HUES6 (cell line): ENCODE data around the gene CFAP46.
"Not testable (repeated sequence)": the region's sequence is repeated elsewhere in the genome, so short reads cannot be mapped to it uniquely, and the experiment has no call there.

Experiments used
- H3K27ac ChIP-seq: 2 replicates; pipeline ENCODE4 v1.7.0; 2013; ENCODE audit warnings: low read depth, mild to moderate bottlenecking, low read length, inconsistent platforms
- H3K27me3 ChIP-seq: 2 replicates; pipeline ENCODE4 v1.6.1; 2013; ENCODE audit warnings: low read length; ENCODE audit not compliant: control insufficient read depth, insufficient read depth
- H3K36me3 ChIP-seq: 2 replicates; pipeline ENCODE4 v1.6.1; 2013; ENCODE audit warnings: low read length; ENCODE audit not compliant: control insufficient read depth, insufficient read depth
- H3K4me1 ChIP-seq: 2 replicates; pipeline ENCODE4 v1.6.1; 2013; ENCODE audit warnings: low read length; ENCODE audit not compliant: control insufficient read depth, insufficient read depth
- H3K4me3 ChIP-seq: 2 replicates; pipeline ENCODE4 v1.5.1; 2013; ENCODE audit warnings: low read depth, low read length
- H3K9ac ChIP-seq: one replicate; pipeline ENCODE4 v1.6.1; 2013; ENCODE audit warnings: mild to moderate bottlenecking, low read length
- H3K9me3 ChIP-seq: 2 replicates; pipeline ENCODE4 v1.6.1; 2013; ENCODE audit warnings: low read depth, low read length; ENCODE audit not compliant: control insufficient read depth, insufficient read depth

CFAP46 gene

GRCh38 chr10:132930701-132931100 lies 11.7 kb downstream of the CFAP46 start:
- not testable (repeated sequence) for H3K9ac ChIP-seq, H3K4me1 ChIP-seq, H3K27ac ChIP-seq

GRCh38 chr10:132929953-132930548 lies 12.3 kb downstream of the CFAP46 start:
- H3K27ac ChIP-seq, result no peak overlapping the region
- no peaks in the 10 kb centered on the region for H3K4me1 ChIP-seq
- H3K9ac ChIP-seq, result no peak overlapping the region
- H3K27me3 ChIP-seq, result no peaks in the 10 kb centered on the region
- no peaks in the 10 kb centered on the region for H3K36me3 ChIP-seq
- no peak overlapping the region for H3K4me3 ChIP-seq
- H3K9me3 ChIP-seq, result no peaks in the 10 kb centered on the region

More at GRCh38 chr10:132930701-132931100, 11.7 kb downstream of the CFAP46 start:
- H3K27me3 ChIP-seq, H3K4me3 ChIP-seq, H3K9me3 ChIP-seq, H3K36me3 ChIP-seq: not testable (repeated sequence)

- Histone ChIP-seq H3K27me3 (no peaks in the 10 kb centered on the region), H3K36me3 (no peaks in the 10 kb centered on the region), H3K4me3 (no peak overlapping the region), H3K27ac (no peak overlapping the region), H3K9ac (no peak overlapping the region), H3K4me1 (no peaks in the 10 kb centered on the region), H3K9me3 (no peaks in the 10 kb centered on the region)
Measured at GRCh38 chr10:132929480-132929879, 12.9 kb downstream of the CFAP46 start.

- Histone ChIP-seq H3K27ac (no peak overlapping the region), H3K4me3 (no peak overlapping the region), H3K27me3 (no peaks in the 10 kb centered on the region), H3K9ac (no peak overlapping the region), H3K4me1 (no peaks in the 10 kb centered on the region), H3K9me3 (no peaks in the 10 kb centered on the region), H3K36me3 (no peaks in the 10 kb centered on the region)
Measured at GRCh38 chr10:132928261-132928660, 14.1 kb downstream of the CFAP46 start.

GRCh38 chr10:132927824-132928223 lies 14.5 kb downstream of the CFAP46 start:
- no peaks in the 10 kb centered on the region for H3K4me1 ChIP-seq
- H3K9me3 ChIP-seq, result no peaks in the 10 kb centered on the region
- no peak overlapping the region for H3K4me3 ChIP-seq
- H3K27ac ChIP-seq, result no peak overlapping the region
- no peaks in the 10 kb centered on the region for H3K36me3 ChIP-seq
- H3K27me3 ChIP-seq, result no peaks in the 10 kb centered on the region
- H3K9ac ChIP-seq, result no peak overlapping the region

- Histone ChIP-seq H3K9ac (no peak overlapping the region), H3K9me3 (no peaks in the 10 kb centered on the region), H3K36me3 (no peaks in the 10 kb centered on the region), H3K27me3 (no peaks in the 10 kb centered on the region), H3K4me1 (no peaks in the 10 kb centered on the region), H3K27ac (no peak overlapping the region), H3K4me3 (no peak overlapping the region)
Measured at GRCh38 chr10:132926777-132927650, 15.4 kb downstream of the CFAP46 start.

- Histone ChIP-seq H3K27ac (no peak overlapping the region), H3K27me3 (no peaks in the 10 kb centered on the region), H3K36me3 (no peaks in the 10 kb centered on the region), H3K4me1 (no peaks in the 10 kb centered on the region), H3K4me3 (no peak overlapping the region), H3K9ac (no peak overlapping the region), H3K9me3 (no peaks in the 10 kb centered on the region)
Measured at GRCh38 chr10:132926070-132926469, 16.3 kb downstream of the CFAP46 start.

GRCh38 chr10:132925614-132926013 lies 16.8 kb downstream of the CFAP46 start:
- Histone ChIP-seq H3K4me3 (no peak overlapping the region), H3K27me3 (no peaks in the 10 kb centered on the region), H3K9me3 (no peaks in the 10 kb centered on the region), H3K9ac (no peak overlapping the region), H3K27ac (no peak overlapping the region), H3K36me3 (no peaks in the 10 kb centered on the region), H3K4me1 (no peaks in the 10 kb centered on the region)

- no peak overlapping the region for H3K4me3 ChIP-seq
- H3K27ac ChIP-seq, result no peak overlapping the region
- H3K9me3 ChIP-seq, result no peaks in the 10 kb centered on the region
- no peaks in the 10 kb centered on the region for H3K27me3 ChIP-seq
- H3K36me3 ChIP-seq, result no peaks in the 10 kb centered on the region
- H3K9ac ChIP-seq, result no peak overlapping the region
- no peaks in the 10 kb centered on the region for H3K4me1 ChIP-seq
Measured at GRCh38 chr10:132925071-132925561, 17.3 kb downstream of the CFAP46 start.

GRCh38 chr10:132924046-132924952 lies 18.1 kb downstream of the CFAP46 start:
- H3K36me3 ChIP-seq, result no peaks in the 10 kb centered on the region
- no peak overlapping the region for H3K4me3 ChIP-seq
- no peaks in the 10 kb centered on the region for H3K27me3 ChIP-seq
- no peaks in the 10 kb centered on the region for H3K9me3 ChIP-seq
- H3K9ac ChIP-seq, result no peak overlapping the region
- no peaks in the 10 kb centered on the region for H3K4me1 ChIP-seq
- H3K27ac ChIP-seq, result no peak overlapping the region
